ENCODE results near the gene EXT2.

EXT2 gene

GRCh38 chr11:44224867-44225501 is 129.5 kb downstream of the EXT2 start:
- Histone ChIP-seq H3K4me2 (ENCODE audit: low read length, poor library complexity, severe bottlenecking) (no peak overlapping the region), H2BK12ac (ENCODE audit: low read length in 2 of 2) (no peak overlapping the region), H2AFZ (ENCODE audit: low read depth, low read length) (no peak overlapping the region), H3K14ac (ENCODE audit: low read length in 2 of 2) (no peak overlapping the region), H3K27ac (ENCODE audit: low read length, poor library complexity, severe bottlenecking) (no peak overlapping the region), H4K8ac (ENCODE audit: low read length) (no peak overlapping the region), H3K27me3 (ENCODE audit: control insufficient read depth in 1 of 2, insufficient read depth in 1 of 2, low read length in 2 of 2) (no peaks in the 10 kb centered on the region), H3K18ac (ENCODE audit: low read depth in 1 of 2, low read length in 2 of 2) (no peak overlapping the region), H2BK15ac (ENCODE audit: low read depth, poor library complexity, severe bottlenecking) (no peak overlapping the region), H3K9me3 (ENCODE audit: control insufficient read depth, low read length) (no peaks in the 10 kb centered on the region), H4K91ac (ENCODE audit: low read length) (no peak overlapping the region), H3K4ac (ENCODE audit: low read depth in 1 of 2, low read length in 2 of 2) (no peak overlapping the region), H3K23ac (ENCODE audit: low read length in 2 of 2) (no peak overlapping the region), H2AK5ac (ENCODE audit: low read length, severe bottlenecking) (no peak overlapping the region), H3K36me3 (ENCODE audit: control insufficient read depth in 1 of 2, insufficient read depth in 2 of 2, low read depth in 1 of 2, low read length in 2 of 2) (no peaks in the 10 kb centered on the region), H3K4me1 (ENCODE audit: control insufficient read depth, insufficient read depth, low read depth, low read length) (peaks cover 7% of the 10 kb centered on the region), H3K79me1 (replicated peaks; ENCODE audit: low read length, poor library complexity, severe bottlenecking) (peaks cover 3% of the 10 kb centered on the region), H3K4me3 (ENCODE audit: insufficient read depth in 1 of 2, low read depth in 1 of 2, low read length in 2 of 2) (no peak overlapping the region), H2BK120ac (ENCODE audit: low read depth, low read length) (no peak overlapping the region), H2BK5ac (ENCODE audit: low read depth, low read length, poor library complexity, severe bottlenecking) (no peak overlapping the region), H3K9ac (ENCODE audit: low read length) (no peak overlapping the region)
- WGBS, result 100% methylated on average over 2 of the region's 3 CpGs
- DNase-seq, result no peak

GRCh38 chr11:44226490-44226889 is 131.0 kb downstream of the EXT2 start:
- WGBS, result 90% methylated on average over 2 of the region's 2 CpGs
- Histone ChIP-seq H3K4me1 (ENCODE audit: control insufficient read depth, insufficient read depth, low read depth, low read length) (peaks cover 7% of the 10 kb centered on the region), H2BK12ac (ENCODE audit: low read length in 2 of 2) (peak overlapping the region in 1 of 2 experiments; percentile 54), H3K4me2 (ENCODE audit: low read length, poor library complexity, severe bottlenecking) (no peak overlapping the region), H3K27ac (ENCODE audit: low read length, poor library complexity, severe bottlenecking) (no peak overlapping the region), H3K23ac (ENCODE audit: low read length in 2 of 2) (no peak overlapping the region), H3K18ac (ENCODE audit: low read depth in 1 of 2, low read length in 2 of 2) (no peak overlapping the region), H3K14ac (ENCODE audit: low read length in 2 of 2) (no peak overlapping the region), H2BK15ac (ENCODE audit: low read depth, poor library complexity, severe bottlenecking) (no peak overlapping the region), H2BK120ac (ENCODE audit: low read depth, low read length) (no peak overlapping the region), H3K9me3 (ENCODE audit: control insufficient read depth, low read length) (no peaks in the 10 kb centered on the region), H2AK5ac (ENCODE audit: low read length, severe bottlenecking) (no peak overlapping the region), H2AFZ (ENCODE audit: low read depth, low read length) (no peak overlapping the region), H3K4ac (ENCODE audit: low read depth in 1 of 2, low read length in 2 of 2) (no peak overlapping the region), H3K4me3 (ENCODE audit: insufficient read depth in 1 of 2, low read depth in 1 of 2, low read length in 2 of 2) (no peak overlapping the region), H4K8ac (ENCODE audit: low read length) (no peak overlapping the region), H3K27me3 (ENCODE audit: control insufficient read depth in 1 of 2, insufficient read depth in 1 of 2, low read length in 2 of 2) (no peaks in the 10 kb centered on the region), H3K79me1 (replicated peaks; ENCODE audit: low read length, poor library complexity, severe bottlenecking) (peaks cover 2% of the 10 kb centered on the region), H3K36me3 (ENCODE audit: control insufficient read depth in 1 of 2, insufficient read depth in 2 of 2, low read depth in 1 of 2, low read length in 2 of 2) (no peaks in the 10 kb centered on the region), H4K91ac (ENCODE audit: low read length) (no peak overlapping the region), H2BK5ac (ENCODE audit: low read depth, low read length, poor library complexity, severe bottlenecking) (no peak overlapping the region), H3K9ac (ENCODE audit: low read length) (no peak overlapping the region)
- DNase-seq, result no peak

GRCh38 chr11:44226945-44227344 is 131.5 kb downstream of the EXT2 start:
- H3K4me2 ChIP-seq (ENCODE audit: low read length, poor library complexity, severe bottlenecking), result no peak overlapping the region
- no peak overlapping the region for H4K91ac ChIP-seq (ENCODE audit: low read length)
- H3K27me3 ChIP-seq (ENCODE audit: control insufficient read depth in 1 of 2, insufficient read depth in 1 of 2, low read length in 2 of 2), result no peaks in the 10 kb centered on the region
- H3K9ac ChIP-seq (ENCODE audit: low read length), result no peak overlapping the region
- H3K4me3 ChIP-seq (ENCODE audit: insufficient read depth in 1 of 2, low read depth in 1 of 2, low read length in 2 of 2), result no peak overlapping the region
- no peak overlapping the region for H3K27ac ChIP-seq (ENCODE audit: low read length, poor library complexity, severe bottlenecking)
- no peak overlapping the region for H3K18ac ChIP-seq (ENCODE audit: low read depth in 1 of 2, low read length in 2 of 2)
- no peaks in the 10 kb centered on the region for H3K79me1 ChIP-seq (replicated peaks; ENCODE audit: low read length, poor library complexity, severe bottlenecking)
- H2BK120ac ChIP-seq (ENCODE audit: low read depth, low read length), result no peak overlapping the region
- H2AFZ ChIP-seq (ENCODE audit: low read depth, low read length), result no peak overlapping the region
- H3K4me1 ChIP-seq (ENCODE audit: control insufficient read depth, insufficient read depth, low read depth, low read length), result peaks cover 7% of the 10 kb centered on the region
- 87% methylated on average over 2 of the region's 4 CpGs for WGBS
- no peak overlapping the region for H2BK12ac ChIP-seq (ENCODE audit: low read length in 2 of 2)
- no peak overlapping the region for H3K4ac ChIP-seq (ENCODE audit: low read depth in 1 of 2, low read length in 2 of 2)
- no peak overlapping the region for H4K8ac ChIP-seq (ENCODE audit: low read length)
- no peak overlapping the region for H2AK5ac ChIP-seq (ENCODE audit: low read length, severe bottlenecking)
- H2BK15ac ChIP-seq (ENCODE audit: low read depth, poor library complexity, severe bottlenecking), result no peak overlapping the region
- DNase-seq, result no peak
- H2BK5ac ChIP-seq (ENCODE audit: low read depth, low read length, poor library complexity, severe bottlenecking), result no peak overlapping the region
- H3K14ac ChIP-seq (ENCODE audit: low read length in 2 of 2), result no peak overlapping the region
- no peaks in the 10 kb centered on the region for H3K9me3 ChIP-seq (ENCODE audit: control insufficient read depth, low read length)
- no peak overlapping the region for H3K23ac ChIP-seq (ENCODE audit: low read length in 2 of 2)
- H3K36me3 ChIP-seq (ENCODE audit: control insufficient read depth in 1 of 2, insufficient read depth in 2 of 2, low read depth in 1 of 2, low read length in 2 of 2), result no peaks in the 10 kb centered on the region

- Histone ChIP-seq H2BK120ac (ENCODE audit: low read depth, low read length) (no peak overlapping the region), H3K9me3 (ENCODE audit: control insufficient read depth, low read length) (no peaks in the 10 kb centered on the region), H3K4me3 (ENCODE audit: insufficient read depth in 1 of 2, low read depth in 1 of 2, low read length in 2 of 2) (no peak overlapping the region), H3K4me2 (ENCODE audit: low read length, poor library complexity, severe bottlenecking) (no peak overlapping the region), H3K14ac (ENCODE audit: low read length in 2 of 2) (no peak overlapping the region), H3K79me1 (replicated peaks; ENCODE audit: low read length, poor library complexity, severe bottlenecking) (no peaks in the 10 kb centered on the region), H2BK5ac (ENCODE audit: low read depth, low read length, poor library complexity, severe bottlenecking) (no peak overlapping the region), H3K4me1 (ENCODE audit: control insufficient read depth, insufficient read depth, low read depth, low read length) (peaks cover 7% of the 10 kb centered on the region), H4K8ac (ENCODE audit: low read length) (no peak overlapping the region), H2BK15ac (ENCODE audit: low read depth, poor library complexity, severe bottlenecking) (no peak overlapping the region), H3K9ac (ENCODE audit: low read length) (no peak overlapping the region), H4K91ac (ENCODE audit: low read length) (no peak overlapping the region), H3K36me3 (ENCODE audit: control insufficient read depth in 1 of 2, insufficient read depth in 2 of 2, low read depth in 1 of 2, low read length in 2 of 2) (no peaks in the 10 kb centered on the region), H2AK5ac (ENCODE audit: low read length, severe bottlenecking) (no peak overlapping the region), H3K18ac (ENCODE audit: low read depth in 1 of 2, low read length in 2 of 2) (no peak overlapping the region), H2AFZ (ENCODE audit: low read depth, low read length) (no peak overlapping the region), H3K27me3 (ENCODE audit: control insufficient read depth in 1 of 2, insufficient read depth in 1 of 2, low read length in 2 of 2) (no peaks in the 10 kb centered on the region), H2BK12ac (ENCODE audit: low read length in 2 of 2) (no peak overlapping the region), H3K27ac (ENCODE audit: low read length, poor library complexity, severe bottlenecking) (no peak overlapping the region), H3K4ac (ENCODE audit: low read depth in 1 of 2, low read length in 2 of 2) (no peak overlapping the region), H3K23ac (ENCODE audit: low read length in 2 of 2) (no peak overlapping the region)
- no peak for DNase-seq
- WGBS, result 91% methylated on average over 6 of the region's 6 CpGs
Measured at GRCh38 chr11:44228379-44228778, 132.9 kb downstream of the EXT2 start.
